Activated T-cell treated with anti-CD3 and anti-CD28 coated beads, Interleukin-2, amount 50 U/mL, for 4 hours (primary cell): Measurements from ENCODE around the gene LAMC1. TPM values are rescaled to one million over a fixed set of nuclear protein-coding genes. Genes with fewer than 3 reads are reported as not detected.

ENCODE experiments used
- ATAC-seq, 2 donors: fragments of 200-7000 bp; cut with Tn5 transposase; one replicate each; pipeline ENCODE4 v1.10.0; 2021
- DNase-seq: peaks from one replicate; pipeline ENCODE4 v3.0.0-alpha.2; 2020
- H3K27me3 Mint-ChIP-seq: one replicate; pipeline ENCODE4 v1.8.0; 2021; ENCODE audit warnings: low read depth, mixed read lengths
- H3K36me3 Mint-ChIP-seq: one replicate; pipeline ENCODE4 v1.8.0; 2022; ENCODE audit warnings: mixed read lengths; ENCODE audit not compliant: insufficient read depth
- H3K4me1 Mint-ChIP-seq: one replicate; pipeline ENCODE4 v1.8.0; 2021; ENCODE audit warnings: low read depth, mixed read lengths
- H3K4me3 Mint-ChIP-seq: one replicate; pipeline ENCODE4 v1.8.0; 2021; ENCODE audit warnings: mild to moderate bottlenecking, moderate library complexity, mixed read lengths
- H3K9me3 Mint-ChIP-seq: one replicate; pipeline ENCODE4 v1.8.0; 2021; ENCODE audit warnings: mixed read lengths
- total RNA-seq, 3 donors: library from RNA; stranded (reverse); gene quantifications; one replicate each; pipeline ENCODE4 v1.2.1, GENCODE V29; 2021

LAMC1 gene
- 1 to 10 TPM in 1 of 3 donors, under 1 TPM in 2; 0.61 to 1.0 (median 0.84) TPM for total RNA-seq

GRCh38 chr1:183023146-183023600 is at the start of gene LAMC1:
Gene LAMC1 (plus strand): TSS chr1:183023420. CDS start chr1:183023717, 297 bp downstream.
- DNase-seq: no peak
- Mint-ChIP-seq H3K36me3 (no peaks in the 10 kb centered on the region), H3K4me3 (peak within 1 kb of the TSS; percentile 75), H3K27me3 (peaks cover 69% of the 10 kb centered on the region), H3K9me3 (peaks cover 4% of the 10 kb centered on the region), H3K4me1 (peaks cover 20% of the 10 kb centered on the region)
- peak; percentile 14 to 36 for ATAC-seq

GRCh38 chr1:182974506-182975191 is 48.6 kb upstream of the LAMC1 start:
- H3K9me3 Mint-ChIP-seq: no peaks in the 10 kb centered on the region
- ATAC-seq: no peak

DNA sequence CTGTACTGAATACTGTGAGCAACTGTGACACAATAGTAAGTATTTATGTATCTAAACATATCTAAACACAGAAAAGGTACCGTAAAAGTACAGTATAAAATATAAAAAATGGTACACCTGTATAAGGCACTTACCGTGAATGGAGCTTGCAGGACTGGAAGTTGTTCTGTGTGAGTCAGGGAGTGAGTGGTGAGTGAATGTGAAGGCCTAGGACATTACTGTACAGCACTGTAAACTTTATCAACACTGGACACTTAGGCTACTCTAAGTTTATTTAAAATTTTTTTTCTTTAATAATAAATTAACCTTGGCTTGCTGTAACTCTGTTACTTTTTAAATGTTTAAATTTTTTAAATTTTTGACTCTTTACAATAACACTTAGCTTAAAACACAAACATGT is 45.7 kb upstream of the LAMC1 start:
- no peak for DNase-seq
- Mint-ChIP-seq H3K36me3 (no peaks in the 10 kb centered on the region), H3K9me3 (no peaks in the 10 kb centered on the region), H3K4me1 (no peaks in the 10 kb centered on the region), H3K27me3 (peaks cover 4% of the 10 kb centered on the region), H3K4me3 (no peak overlapping the region)
- no peak for ATAC-seq

More at GRCh38 chr1:182974506-182975191, 48.6 kb upstream of the LAMC1 start:
- H3K4me3 Mint-ChIP-seq: no peak overlapping the region
- H3K4me1 Mint-ChIP-seq: no peaks in the 10 kb centered on the region
- no peaks in the 10 kb centered on the region for H3K36me3 Mint-ChIP-seq
- peaks cover 4% of the 10 kb centered on the region for H3K27me3 Mint-ChIP-seq
- DNase-seq: no peak

DNA sequence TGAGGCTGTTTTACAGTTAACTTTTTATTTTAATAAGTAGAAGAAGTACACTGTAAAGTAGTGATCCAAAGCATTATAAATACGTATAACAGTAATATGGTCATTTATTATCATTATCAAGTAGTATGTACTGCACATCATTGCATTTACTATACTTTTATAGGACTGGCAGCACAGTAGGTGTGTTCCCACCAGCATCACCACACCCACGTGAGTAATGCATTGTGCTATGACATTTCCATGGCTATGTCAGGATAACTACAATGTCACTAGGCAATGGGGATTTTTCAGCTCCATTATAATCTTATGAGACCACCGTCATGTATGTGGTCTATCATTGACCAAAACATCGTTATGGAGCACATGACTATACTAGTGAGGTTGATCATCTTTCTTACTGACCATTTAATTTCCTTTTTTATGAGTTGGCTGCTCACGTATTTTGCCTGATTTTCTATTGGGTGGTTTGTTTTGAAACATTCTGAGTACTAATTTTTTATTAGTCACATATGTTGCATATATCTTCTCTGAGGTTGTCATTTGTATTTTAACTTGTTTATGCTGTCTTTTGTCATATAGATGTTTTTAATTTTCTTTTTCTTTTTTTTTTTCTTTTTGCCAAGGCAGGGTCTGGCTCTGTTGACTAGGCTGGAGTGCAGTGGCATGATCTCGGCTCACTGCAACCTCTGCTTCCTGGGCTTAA is 44.9 kb upstream of the LAMC1 start:
- H3K36me3 Mint-ChIP-seq: no peaks in the 10 kb centered on the region
- no peak overlapping the region for H3K4me3 Mint-ChIP-seq
- ATAC-seq: no peak
- no peaks in the 10 kb centered on the region for H3K4me1 Mint-ChIP-seq
- DNase-seq: no peak
- H3K9me3 Mint-ChIP-seq: no peaks in the 10 kb centered on the region
- peaks cover 4% of the 10 kb centered on the region for H3K27me3 Mint-ChIP-seq

DNA sequence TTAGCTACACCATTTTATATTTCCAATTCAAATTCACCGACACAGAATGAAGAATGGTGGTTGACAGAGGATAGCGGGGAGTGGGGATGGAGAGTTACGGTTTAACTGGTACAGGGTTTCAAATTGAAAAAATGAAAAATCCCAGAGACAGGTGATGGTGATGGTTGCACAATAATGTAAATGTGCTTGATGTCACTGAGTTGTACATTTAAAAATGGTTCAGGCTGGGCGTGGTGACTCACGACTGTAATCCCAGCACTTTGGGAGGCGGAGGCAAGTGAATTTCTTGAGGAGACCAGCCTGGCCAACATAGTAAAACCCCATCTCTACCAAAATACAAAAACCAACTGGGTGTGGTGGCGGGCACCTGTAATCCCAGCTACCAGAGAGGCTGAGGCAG is 39.1 kb upstream of the LAMC1 start:
- no peaks in the 10 kb centered on the region for H3K4me1 Mint-ChIP-seq
- ATAC-seq: no peak
- peaks cover 20% of the 10 kb centered on the region for H3K27me3 Mint-ChIP-seq
- no peak for DNase-seq
- H3K9me3 Mint-ChIP-seq: no peaks in the 10 kb centered on the region
- H3K36me3 Mint-ChIP-seq: no peaks in the 10 kb centered on the region
- H3K4me3 Mint-ChIP-seq: no peak overlapping the region

- Mint-ChIP-seq H3K4me1 (no peaks in the 10 kb centered on the region), H3K9me3 (no peaks in the 10 kb centered on the region), H3K4me3 (no peak overlapping the region), H3K36me3 (no peaks in the 10 kb centered on the region), H3K27me3 (peaks cover 18% of the 10 kb centered on the region)
- ATAC-seq (no peak), DNase-seq (no peak)
Measured at GRCh38 chr1:182984621-182985020, 38.6 kb upstream of the LAMC1 start.

- Mint-ChIP-seq H3K36me3 (no peaks in the 10 kb centered on the region), H3K4me3 (no peak overlapping the region), H3K9me3 (no peaks in the 10 kb centered on the region), H3K4me1 (no peaks in the 10 kb centered on the region), H3K27me3 (peaks cover 24% of the 10 kb centered on the region)
- no peak for DNase-seq
- ATAC-seq: no peak
Measured at GRCh38 chr1:182985876-182986275, 37.3 kb upstream of the LAMC1 start.

DNA sequence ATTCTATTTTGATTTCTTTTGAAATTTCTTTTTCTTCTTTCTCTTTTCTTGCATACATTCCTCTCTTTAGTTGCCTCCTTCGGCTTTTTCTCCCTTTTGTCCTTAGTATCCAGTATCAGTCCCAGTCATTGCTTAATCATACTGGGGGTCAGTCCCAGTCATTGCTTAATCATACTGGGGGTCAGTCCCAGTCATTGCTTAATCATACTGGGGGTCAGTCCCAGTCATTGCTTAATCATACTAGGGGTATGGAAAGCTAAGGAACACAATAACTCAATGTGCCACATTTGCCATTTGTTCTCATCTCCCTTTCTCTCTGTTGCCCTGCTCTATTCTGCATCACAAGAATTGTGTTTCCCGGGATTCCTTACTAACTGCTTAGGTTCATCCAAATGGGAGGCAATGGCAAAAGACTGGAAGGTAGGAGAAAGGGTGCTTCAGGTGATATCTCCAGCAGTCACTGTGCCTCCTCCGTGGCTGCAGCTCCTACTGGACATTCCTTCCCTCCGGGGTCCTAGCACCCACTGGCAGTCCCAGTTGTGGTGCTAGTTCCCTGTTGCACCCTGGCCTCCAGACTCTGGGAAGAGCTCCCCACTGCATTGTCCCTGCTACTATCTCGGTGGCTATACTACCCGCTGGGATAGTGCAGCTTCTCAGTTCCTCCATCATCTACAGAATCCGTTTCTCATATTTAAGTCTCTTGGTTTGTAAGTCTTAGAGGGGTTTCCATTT is 32.6 kb upstream of the LAMC1 start:
- H3K4me1 Mint-ChIP-seq: no peaks in the 10 kb centered on the region
- no peak for DNase-seq
- peaks cover 16% of the 10 kb centered on the region for H3K27me3 Mint-ChIP-seq
- no peaks in the 10 kb centered on the region for H3K9me3 Mint-ChIP-seq
- H3K4me3 Mint-ChIP-seq: no peak overlapping the region
- no peak for ATAC-seq
- no peaks in the 10 kb centered on the region for H3K36me3 Mint-ChIP-seq

GRCh38 chr1:182993746-182994145 is 29.5 kb upstream of the LAMC1 start:
- Mint-ChIP-seq H3K9me3 (no peaks in the 10 kb centered on the region), H3K4me1 (no peaks in the 10 kb centered on the region), H3K36me3 (no peaks in the 10 kb centered on the region), H3K27me3 (peaks cover 23% of the 10 kb centered on the region), H3K4me3 (no peak overlapping the region)
- ATAC-seq: no peak
- no peak for DNase-seq

- H3K9me3 Mint-ChIP-seq: no peaks in the 10 kb centered on the region
- H3K27me3 Mint-ChIP-seq: peaks cover 14% of the 10 kb centered on the region
- H3K4me1 Mint-ChIP-seq: no peaks in the 10 kb centered on the region
- no peaks in the 10 kb centered on the region for H3K36me3 Mint-ChIP-seq
- ATAC-seq: no peak
- H3K4me3 Mint-ChIP-seq: no peak overlapping the region
- no peak for DNase-seq
Measured at GRCh38 chr1:182995894-182996293, 27.3 kb upstream of the LAMC1 start.

DNA sequence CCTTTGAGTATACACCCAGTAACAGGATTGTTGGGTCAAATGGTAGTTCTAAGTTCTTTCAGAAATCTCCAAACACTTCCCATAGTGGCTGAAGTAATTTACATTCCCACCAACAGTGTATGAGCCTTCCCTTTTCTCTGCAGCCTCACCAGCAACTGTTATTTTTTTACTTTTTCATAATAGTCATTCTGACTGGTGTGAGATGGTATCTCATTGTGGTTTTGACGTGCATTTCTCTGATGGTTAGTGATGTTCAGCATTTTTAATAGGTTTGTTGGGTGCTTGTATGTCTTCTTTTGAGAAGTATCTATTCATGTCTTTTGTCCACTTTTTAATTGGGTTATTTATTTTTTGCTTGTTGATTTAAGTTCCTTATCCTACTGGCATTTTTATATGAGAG is 26.4 kb upstream of the LAMC1 start:
- ATAC-seq: no peak
- no peaks in the 10 kb centered on the region for H3K9me3 Mint-ChIP-seq

GRCh38 chr1:182998482-182998881 is 24.7 kb upstream of the LAMC1 start:
- Mint-ChIP-seq H3K9me3 (no peaks in the 10 kb centered on the region), H3K36me3 (no peaks in the 10 kb centered on the region), H3K4me1 (no peaks in the 10 kb centered on the region), H3K4me3 (no peak overlapping the region), H3K27me3 (peaks cover 17% of the 10 kb centered on the region)
- ATAC-seq (no peak), DNase-seq (no peak)

More for the DNA sequence above, 26.4 kb upstream of the LAMC1 start:
- DNase-seq: no peak
- H3K27me3 Mint-ChIP-seq: peaks cover 16% of the 10 kb centered on the region
- H3K36me3 Mint-ChIP-seq: no peaks in the 10 kb centered on the region
- H3K4me3 Mint-ChIP-seq: no peak overlapping the region
- H3K4me1 Mint-ChIP-seq: no peaks in the 10 kb centered on the region

DNA sequence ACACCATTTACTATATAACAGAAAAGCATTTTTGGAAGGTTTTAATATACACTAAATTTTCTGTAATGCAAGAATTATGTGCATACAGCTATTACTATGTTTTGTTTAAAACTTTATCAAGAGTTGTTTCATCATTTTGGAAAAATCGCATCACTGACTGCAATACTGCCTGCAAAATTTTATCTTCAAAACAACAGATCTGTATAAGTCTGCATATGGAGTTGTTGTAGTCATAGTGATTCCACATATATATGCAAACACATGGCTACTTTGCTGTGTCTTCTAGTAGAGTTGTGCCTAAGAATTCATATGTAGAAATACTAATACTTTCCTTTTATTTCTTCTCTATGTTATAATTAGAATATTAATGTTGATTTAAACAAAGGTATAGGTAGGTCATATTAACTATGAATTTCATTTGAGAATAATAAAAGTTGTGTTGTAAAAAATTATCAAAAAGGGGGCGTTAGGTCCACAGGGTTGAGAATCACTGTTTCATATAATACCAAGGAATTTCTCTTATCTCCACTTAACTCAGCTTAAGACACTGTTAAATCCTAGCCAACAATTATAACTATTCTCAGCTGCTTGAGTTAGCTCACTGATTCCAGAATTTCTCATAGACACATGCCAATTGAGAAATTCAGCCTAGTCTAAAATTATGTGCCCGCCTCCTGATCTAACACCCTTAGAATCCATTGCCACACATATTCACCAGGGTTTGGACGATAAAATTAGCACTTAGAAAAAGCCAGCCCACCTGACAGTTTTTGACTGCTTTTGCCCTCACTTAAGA is 22.9 kb upstream of the LAMC1 start:
- Mint-ChIP-seq H3K4me3 (no peak overlapping the region), H3K9me3 (no peaks in the 10 kb centered on the region), H3K27me3 (peaks cover 24% of the 10 kb centered on the region), H3K36me3 (no peaks in the 10 kb centered on the region), H3K4me1 (no peaks in the 10 kb centered on the region)
- ATAC-seq (no peak), DNase-seq (no peak)

- Mint-ChIP-seq H3K9me3 (peaks cover 4% of the 10 kb centered on the region), H3K27me3 (peaks cover 30% of the 10 kb centered on the region), H3K4me3 (no peak overlapping the region), H3K36me3 (no peaks in the 10 kb centered on the region), H3K4me1 (no peaks in the 10 kb centered on the region)
- ATAC-seq (no peak), DNase-seq (no peak)
Measured at GRCh38 chr1:183002267-183002666, 21.0 kb upstream of the LAMC1 start.
